NCI-H2081 treated with DMSO at 0.1 percent for 48 hours (cell line): Measurements from ENCODE around the gene PHF21B.

Source experiments
- DNase-seq: peaks from one replicate; lab custom pipeline; 2025; lab: John Stamatoyannopoulos, UW

The PHF21B gene

DNA sequence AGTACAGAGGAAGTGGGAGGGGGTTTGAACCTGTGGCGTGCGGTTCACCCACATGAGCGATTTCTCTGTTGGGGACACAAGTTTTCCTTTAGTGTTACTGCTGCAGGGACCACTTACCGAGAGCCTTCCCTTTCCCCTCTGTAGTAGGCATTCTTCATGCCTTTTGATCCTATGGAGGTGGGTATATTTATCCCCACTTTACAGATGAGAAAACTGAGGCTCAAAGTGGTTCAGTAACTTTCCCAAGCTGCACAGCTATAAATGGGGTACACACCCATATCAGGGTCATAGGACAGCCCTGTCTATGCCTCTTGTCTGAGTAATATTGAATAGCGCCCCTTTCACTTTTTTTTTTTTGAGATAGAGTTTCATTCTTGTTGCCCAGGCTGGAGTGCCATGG lies 3.3 kb upstream of the PHF21B start:
- DNase-seq, result no peak

DNA sequence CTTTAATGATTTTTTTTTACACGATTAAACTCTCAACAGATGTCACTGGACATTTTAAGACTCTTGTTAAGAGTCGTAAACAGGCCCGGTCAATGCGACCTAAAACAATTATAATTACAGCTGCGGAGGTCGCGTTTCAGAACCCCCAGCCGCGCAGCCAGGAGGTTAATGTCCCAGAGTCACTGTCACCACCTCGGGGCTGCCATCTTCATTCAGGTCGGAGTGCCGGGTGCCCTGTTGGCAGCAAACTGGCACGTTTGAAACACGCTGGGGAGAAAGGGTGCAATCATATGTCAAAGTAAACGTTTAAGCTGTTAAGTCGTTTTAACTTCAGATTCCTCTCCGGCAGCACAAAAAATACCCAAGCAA lies 711 bp upstream of the PHF21B start:
- no peak for DNase-seq

DNA sequence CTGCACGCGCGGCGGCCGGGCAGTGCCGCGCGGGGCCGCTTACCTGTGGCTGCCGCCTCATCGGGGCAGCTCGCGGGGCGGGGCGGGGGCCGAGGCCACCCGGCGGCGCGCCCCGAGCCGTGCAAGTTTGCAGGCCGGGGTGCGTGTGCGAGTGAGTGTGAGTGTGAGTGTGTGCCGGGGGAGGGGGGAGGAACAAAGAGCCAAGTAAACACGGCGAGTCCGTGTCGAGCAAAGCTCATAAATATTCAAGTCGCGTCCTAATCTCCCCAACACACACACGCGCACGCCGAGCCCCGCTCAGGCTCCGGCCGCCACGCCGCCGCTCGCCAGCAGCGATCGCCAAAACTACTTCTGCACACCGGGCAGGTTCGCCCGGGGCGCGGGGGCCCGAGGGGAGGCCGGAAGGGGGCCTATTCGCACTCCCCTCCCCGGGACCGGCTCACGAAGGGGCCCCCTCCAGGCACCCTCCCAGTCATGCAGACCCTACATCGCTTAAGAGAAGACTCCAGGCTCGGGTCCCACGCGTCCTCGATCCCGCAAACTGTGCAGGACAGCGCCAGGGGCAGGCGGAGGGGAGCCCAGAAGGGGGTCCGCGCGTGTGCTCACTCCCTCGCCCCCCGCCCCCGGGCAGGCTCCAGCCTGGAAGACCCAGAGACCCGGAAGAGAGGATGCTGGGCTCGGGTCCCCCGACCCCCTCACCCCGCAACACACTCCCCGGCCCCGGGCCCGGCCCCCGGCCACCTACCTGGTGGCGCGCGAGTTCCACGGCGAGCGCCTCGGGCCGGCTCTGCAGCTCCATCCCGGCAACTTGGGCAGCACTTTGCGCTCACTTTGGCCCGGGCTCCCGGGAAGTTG lies 827 bp downstream of the PHF21B start:
- DNase-seq, result no peak

DNA sequence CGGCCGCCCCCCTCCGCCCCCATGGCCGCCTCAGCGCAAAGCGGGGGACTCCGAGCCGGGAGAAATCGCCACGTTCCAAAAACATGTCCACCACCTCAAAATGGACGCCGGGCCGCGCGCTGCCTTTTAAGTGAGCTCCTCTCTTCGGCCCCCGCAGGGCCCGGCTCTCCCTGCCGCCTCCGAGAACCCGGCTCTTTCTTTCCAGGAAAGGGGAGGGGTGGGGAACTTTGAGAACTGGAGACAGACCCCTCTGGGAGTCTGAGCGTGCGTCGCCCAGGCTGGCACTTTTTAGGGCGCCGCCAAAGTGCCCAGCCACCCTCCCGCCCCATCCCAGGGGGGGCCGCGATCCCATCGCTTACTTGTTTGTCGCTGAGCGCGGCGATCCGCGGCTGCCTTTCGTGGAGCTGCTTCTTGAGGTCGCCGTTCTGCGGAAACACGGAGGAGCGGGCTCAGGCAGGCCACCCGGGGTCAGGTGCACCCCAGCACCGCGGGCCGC lies 1.6 kb downstream of the PHF21B start:
- no peak for DNase-seq

DNA sequence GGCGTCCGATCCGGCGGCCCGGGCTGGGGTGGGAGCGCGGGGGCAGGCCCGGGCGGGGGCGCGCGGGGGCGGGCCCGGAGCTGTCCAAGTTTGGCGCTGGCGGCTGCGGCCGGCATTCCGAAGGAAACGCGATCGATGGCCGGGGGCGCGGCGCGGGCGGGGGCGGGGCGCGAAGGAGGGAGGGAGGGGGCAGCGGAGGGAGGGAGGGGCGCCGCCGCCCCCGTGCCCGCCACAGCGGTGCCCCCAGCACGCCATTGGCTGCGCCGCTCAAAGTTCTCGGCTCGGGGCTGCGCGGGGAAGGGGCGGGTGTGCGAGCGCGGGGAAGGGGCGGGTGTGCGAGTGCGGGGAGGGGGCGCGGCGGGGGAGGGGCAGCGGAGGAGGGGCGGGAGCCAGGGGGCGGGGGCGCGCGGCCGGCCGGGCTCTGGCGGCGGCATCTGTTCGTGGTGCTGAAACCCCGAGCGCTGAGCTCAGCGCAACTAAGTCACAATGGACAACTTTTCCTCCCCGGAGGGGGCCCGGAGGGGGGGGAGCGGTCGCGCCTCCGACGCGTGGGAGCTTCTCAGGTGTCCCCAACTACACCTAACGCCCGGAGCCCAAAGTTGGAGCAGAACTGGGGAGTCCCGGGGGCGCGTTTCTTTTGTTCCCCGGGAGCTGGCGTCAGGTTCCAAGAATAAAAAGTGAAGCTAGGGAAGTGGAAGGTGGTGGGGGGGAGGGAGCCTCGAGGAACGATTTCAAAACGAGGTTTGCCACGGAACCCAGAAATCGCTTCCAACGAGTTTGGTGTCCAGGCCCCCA lies 2.2 kb downstream of the PHF21B start:
- DNase-seq, result no peak

DNA sequence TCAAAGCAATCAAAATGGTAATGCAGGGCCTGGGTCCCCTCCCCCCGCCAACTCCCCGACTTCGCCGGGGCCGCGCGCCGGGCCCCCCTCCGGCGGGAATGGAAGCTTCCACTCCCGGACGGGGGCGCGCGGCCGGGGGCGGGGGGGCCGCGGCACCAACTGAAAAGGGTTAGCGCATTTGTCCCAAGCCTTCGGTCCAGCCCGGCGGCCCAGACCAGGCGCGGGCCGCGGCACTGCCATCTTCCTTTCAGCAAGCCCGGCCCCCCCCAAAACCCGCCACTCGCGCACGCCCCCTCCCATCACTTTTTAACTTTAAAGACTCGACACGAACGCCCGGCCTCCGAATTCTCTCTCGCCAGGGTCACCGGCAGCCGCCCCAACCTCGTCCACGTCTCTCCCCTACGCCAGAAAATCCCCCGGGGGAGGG lies 2.8 kb downstream of the PHF21B start:
- DNase-seq, result no peak

DNA sequence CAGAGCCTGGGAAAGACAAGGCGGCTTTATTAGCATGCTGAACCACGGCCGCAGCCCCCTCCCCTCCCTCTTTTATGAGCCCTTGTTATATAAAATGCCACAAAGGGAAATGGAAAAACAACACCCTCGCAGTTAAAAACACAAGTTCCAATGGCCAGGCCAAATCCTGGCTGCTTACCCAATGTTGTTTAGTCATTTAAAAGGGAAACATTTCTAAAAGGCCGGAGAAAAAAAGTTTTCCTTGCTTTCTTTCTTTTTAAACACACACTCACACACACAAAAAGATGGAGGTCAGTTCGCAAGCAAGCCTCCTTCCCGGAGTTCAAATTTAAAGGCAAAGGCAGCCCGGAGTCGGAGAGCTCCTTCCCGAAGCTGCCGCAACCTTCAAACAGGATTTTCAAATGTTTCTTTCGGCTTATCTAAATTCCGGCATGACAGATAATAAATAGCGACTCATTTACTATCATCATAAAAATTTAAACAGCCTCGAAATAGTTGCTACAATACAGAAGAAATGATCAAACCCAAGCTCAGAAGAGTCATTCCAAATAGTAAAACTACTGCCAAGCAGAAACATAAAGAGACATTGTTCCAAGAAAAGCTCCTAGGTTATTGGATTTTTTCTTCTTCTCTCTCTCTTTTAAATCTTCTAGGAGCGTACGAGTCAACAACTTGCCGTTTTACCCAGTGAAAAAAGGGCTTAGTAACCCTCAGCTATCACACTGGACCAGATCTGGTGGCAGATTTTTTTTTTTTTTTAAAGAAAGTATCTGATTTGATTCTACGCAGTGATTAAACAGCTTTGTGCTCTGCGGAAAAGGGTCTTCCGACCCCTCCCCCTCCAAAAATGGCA lies 3.5 kb downstream of the PHF21B start:
- DNase-seq, result no peak

DNA sequence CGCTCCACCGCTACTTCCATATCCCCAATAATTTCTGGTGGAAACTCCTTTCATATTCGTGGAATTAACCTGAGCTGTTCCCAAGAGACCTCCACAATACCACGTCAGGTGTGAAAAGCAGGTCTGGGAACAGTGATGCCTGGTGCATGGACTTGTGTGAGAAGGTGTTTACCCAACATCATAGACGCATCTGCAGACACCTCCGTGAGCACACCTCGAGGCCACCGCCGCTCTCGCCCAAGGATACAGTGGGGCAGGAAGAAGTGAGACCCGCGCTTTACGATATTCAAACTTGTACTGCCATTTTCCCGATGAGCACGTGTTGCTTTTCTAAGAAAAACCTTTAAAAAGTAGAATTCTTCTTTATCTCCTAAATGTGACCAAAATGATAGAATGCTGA lies 8.2 kb downstream of the PHF21B start:
- DNase-seq, result no peak

DNA sequence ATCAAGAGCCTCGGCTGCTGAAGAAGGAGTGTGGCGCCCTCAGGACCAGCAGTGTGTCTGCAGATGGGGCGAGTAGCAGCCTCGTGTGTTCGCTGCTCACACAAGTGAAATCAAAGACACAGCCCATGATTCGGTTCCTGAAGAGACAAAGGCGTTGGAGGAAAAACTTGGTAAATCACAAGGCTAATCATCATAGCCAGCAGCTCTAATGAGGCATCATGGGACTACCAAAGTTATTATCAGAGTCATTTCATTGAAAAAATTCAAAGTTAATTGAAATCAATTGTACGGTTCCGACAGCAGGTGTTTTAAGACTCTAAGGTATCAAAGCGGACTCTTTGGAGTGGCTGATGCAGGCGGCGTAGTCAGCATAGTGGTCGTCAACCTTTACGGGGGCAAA lies 9.5 kb downstream of the PHF21B start:
- no peak for DNase-seq

DNA sequence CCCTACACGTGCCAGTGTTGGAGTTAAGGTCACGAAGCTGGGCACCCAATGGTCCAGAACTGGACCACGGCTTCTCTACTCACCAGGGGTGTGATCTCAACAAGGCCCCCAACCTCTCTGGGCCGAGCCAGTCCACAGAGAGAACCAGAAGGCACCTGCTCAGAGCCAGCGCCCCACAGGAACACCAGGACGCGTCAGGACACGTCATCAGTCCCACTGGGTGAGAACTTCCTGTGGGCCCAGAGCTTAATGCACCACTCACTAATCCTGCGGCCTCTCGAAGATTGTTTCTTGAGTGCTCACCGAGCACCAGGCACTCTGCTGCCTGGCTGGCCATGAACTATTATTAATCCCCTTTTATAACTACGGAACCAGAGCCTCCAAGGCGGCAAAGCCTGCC lies 10.1 kb downstream of the PHF21B start:
- no peak for DNase-seq

DNA sequence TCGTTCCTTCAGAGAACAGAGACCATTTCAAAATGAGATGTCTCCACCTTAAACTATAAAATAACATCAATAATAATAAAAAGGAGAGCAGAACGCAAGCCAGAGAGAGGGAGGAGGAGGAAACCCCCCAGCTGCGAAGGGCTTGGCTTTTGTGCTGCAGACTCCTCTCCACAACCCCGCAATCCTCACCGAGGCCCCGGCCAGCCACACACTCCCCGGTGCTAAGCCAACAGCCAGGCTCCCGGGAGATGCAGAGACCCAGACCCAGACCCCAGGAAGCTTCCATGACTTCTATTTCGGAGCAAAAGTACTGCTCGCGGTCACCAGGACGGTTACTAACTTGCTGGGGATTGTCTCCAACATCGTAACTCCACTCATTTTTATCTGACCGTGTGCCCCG lies 10.6 kb downstream of the PHF21B start:
- no peak for DNase-seq

DNA sequence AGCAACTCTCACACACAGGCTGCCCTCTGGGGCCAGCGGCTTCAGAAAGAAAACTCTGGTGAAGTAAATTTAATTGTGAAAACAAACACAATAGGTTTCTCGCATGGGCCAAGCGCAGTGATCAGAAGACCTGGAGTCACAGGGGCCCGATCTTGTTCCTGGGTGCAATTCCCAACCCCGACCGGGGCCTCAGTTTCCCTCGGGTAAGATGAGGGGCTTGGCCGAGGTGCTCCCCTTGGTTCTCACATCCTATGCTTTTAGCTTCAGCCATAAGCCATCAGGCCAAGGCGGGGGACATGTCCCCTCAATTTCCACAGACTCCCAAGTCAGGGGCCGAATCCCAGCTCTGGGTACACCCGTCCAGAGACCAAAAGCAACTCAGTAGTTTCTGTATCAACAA lies 11.5 kb downstream of the PHF21B start:
- DNase-seq, result no peak

DNA sequence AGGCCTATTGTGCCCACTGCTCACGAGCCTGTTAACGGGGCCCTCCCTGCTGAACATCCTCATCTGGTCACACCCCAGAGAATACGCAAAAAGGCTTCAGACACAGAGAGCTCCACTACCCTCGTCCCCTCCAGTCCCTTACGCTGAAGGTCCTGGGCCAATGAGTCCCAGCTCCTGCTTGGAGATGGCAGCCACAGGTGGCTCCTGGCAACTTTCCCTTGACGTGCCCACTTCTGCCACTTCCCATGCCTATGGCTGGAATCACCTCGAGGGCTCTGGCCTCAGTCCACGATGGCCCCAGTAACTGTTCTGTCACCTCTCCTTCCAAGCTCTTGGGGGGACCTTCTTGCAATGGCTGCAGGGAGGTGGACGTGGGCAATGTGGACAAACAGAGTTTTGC lies 12.7 kb downstream of the PHF21B start:
- DNase-seq, result no peak

DNA sequence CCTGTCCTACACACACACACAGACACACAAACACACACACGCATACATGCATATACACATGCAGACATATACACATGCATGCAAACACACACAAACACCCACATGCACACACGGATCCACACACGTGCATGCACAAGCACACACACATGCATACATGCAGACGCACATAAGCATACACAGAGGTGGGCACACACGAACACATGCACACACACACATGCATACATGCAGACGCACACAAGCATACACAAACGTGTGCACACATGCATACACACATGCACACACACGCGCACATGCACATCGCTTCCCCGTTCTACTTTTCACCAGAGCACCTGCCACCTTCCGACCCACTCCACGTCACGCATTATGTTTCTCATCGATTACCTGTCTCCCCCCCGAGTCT lies 13.2 kb downstream of the PHF21B start:
- no peak for DNase-seq

DNA sequence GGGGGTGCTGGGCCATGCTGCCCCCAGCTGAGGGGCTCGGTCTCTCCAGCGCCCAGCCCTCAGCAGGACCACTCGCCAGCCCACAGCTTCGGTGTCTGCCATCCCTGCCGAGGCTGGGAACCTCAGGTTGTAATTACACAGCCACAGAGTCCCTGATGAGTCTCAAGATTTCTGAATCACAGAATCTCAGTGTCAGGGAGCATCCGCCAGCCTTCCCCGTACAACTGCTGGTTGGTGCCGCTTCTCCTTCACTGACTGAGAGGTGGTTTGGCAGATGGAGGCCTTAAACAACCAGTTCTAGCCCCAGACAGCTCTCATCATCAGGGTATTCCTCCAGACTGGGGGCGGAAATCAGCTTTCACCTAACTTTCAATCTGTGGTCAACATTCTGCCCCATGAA lies 13.7 kb downstream of the PHF21B start:
- DNase-seq, result no peak

DNA sequence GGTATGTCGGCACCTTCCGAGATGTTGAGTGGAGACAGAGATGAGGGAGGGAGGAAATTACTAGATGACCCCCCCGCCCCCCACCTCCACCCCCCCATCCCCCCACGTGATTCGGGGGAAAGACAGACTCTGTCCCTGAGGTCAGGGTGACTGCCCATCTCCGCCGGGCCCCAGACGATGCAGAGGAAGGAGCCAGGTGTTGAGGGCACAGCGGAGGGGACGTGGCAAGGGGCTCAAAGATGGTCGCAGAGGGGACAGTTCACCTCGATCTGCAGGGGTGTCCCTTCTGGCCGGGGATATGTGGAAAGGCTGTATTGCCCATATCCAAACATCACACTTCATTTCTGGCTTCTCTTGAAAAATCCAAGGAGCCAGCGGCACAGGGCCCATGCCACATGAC lies 14.1 kb downstream of the PHF21B start:
- no peak for DNase-seq

DNA sequence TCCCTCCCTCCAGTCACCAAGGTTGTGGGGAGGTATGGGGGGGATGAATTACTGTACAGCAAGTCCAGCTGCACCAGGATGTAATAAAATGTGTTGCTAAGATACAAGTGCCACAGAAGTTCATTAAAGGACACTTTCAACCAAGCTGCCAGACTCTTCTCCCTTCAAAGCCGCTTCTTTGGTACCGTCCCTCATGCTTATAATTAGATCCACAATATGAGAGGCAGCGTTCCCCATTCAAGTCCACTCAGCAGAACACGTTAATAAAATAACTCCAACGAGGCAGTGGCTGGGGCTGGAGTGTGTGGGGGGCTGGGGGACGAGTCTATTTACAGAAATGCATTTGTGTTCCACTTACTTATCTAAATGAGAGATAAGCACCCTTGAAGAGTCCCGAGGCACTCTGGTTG lies 14.7 kb downstream of the PHF21B start:
- DNase-seq, result no peak

DNA sequence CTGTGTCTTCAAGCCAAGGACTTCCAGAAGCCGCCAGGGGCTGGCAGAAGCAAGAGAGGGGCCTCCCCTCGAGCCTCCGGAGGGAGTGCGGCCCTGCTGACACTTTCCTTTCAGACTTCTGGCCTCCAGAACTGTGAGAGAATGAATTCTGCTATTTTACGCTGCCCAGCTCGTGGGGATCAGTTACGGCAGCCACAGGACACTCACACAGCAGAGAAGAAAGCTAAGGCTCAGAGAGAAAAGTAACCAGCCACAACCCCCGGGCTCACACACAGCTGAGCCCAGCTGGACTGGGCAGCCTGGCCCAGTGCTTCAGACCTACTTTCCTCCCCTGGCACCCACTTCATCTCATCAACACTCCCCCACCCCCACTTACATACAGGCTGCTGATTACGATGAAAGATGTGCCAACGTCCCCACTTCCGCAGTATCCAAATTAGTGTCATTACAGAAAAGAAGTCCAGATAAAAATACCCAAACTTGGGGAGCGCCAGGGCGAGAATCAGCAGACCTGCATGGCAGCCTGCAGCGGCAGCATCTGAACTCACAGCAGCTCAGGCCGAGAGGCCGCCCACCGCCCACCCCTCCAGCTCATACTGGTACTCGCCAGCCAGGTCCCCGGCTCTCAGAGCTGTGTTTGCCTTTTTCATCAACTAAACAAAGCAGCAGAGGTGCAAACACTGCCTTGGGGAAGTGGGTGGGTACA lies 15.3 kb downstream of the PHF21B start:
- DNase-seq, result no peak

DNA sequence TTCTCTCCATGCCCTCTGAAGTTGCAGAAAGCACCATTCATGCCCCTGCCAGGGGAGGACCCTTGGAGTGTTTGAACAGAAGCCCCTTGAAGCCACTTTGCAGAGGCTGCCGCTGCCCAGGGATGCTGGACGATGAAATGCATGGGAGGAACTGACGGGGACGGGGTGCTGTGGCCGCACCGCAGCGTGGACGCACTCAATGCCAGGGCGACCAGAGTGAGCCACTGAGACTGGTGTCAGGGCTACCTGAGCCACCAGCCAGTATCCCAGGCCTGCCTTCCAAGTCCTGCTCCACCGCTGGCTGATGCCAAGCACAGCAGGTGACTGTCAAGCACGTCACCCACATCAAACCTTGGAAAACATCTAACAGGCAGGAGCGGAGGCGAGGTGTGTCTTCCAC lies 17.6 kb downstream of the PHF21B start:
- DNase-seq, result no peak

DNA sequence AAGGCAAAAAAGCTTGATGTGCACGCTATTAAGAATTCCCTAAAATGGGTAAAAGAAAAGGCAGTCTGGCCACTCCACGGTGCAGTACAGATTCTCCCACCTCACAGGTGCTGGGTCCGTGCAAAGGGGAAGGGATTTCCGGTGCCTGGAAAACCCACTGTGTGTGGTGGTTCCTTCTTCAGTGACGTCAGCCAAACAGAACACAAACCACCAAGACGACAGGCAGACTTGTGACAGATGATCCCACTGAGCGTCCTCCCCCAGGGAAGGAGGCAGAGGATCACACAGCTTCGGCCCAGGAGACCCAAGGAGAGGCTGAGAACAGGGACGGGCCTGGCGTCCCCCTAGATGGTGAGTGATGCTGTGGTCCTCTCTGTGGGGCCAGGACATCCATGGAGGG lies 18.6 kb downstream of the PHF21B start:
- DNase-seq, result no peak

DNA sequence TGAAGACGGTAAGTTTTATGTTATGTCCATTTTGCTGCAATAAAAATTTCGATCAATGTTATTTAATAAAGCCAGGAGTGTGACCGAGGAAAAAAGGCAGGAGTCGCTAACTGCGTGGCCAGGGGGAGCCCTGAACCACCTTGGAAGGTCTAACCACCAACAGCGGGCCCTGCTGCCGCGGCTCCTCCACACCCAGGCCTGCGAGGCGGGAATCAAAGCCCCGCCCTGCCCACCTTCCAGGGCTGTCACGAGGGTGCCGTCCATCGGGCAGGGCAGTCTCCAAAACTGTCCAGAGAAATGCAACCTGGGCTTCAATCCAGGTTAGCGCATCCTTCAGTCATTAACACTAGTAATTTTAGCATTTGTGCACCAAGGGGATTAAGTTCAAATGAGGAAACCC lies 19.0 kb downstream of the PHF21B start:
- no peak for DNase-seq

DNA sequence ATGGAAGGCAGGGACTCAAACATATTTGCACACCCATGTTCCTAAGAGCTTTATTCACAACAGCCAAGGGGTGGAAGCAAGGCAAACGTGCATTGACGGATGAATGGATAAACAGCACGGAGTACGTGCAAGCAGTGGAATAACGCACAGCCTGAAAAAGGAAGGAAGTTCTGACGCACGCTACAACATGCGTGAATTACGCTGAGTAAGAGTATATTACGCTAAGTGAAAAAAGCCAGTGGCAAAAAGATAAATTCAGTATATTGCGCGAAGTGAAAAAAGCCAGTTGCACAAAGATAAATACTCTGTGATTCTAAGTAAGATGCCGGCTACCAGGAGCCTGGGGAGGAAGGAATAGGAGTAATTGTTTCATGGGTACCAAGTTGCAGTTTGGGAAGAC lies 19.5 kb downstream of the PHF21B start:
- no peak for DNase-seq
